GM19463 (cell line): ENCODE measurements around the gene SYMPK.
"Not testable (repeated sequence)": the region's sequence is repeated elsewhere in the genome, so short reads cannot be mapped to it uniquely, and the experiment has no call there.

Experiments
- ATAC-seq: cut with Tn5 transposase; IDR thresholded peaks from one replicate; pipeline ENCODE4 v1.9.1; 2021; ENCODE audit warnings: mild to moderate bottlenecking, moderate library complexity; ENCODE audit not compliant: unreplicated experiment

SYMPK gene

GRCh38 chr19:45870798-45871197 lies 7.9 kb upstream of the SYMPK start:
- no peak for ATAC-seq

- ATAC-seq, result not testable (repeated sequence)
Observed at GRCh38 chr19:45867241-45867640, 4.3 kb upstream of the SYMPK start.

- no peak for ATAC-seq
Observed at GRCh38 chr19:45866400-45867176, 3.6 kb upstream of the SYMPK start.

- ATAC-seq, result no peak
Observed at GRCh38 chr19:45865269-45865948, 2.5 kb upstream of the SYMPK start.

GRCh38 chr19:45864629-45865082 lies 1.7 kb upstream of the SYMPK start:
- ATAC-seq, result no peak

GRCh38 chr19:45863840-45864628 lies 1.1 kb upstream of the SYMPK start, which contains the start of gene FOXA3:
Gene FOXA3 (plus strand): TSS chr19:45864326. CDS start chr19:45864457, 131 bp downstream.
- ATAC-seq, result no peak

GRCh38 chr19:45863335-45863839 lies 440 bp upstream of the SYMPK start:
- no peak for ATAC-seq

GRCh38 chr19:45862271-45862563 lies 730 bp downstream of the SYMPK start:
- no peak for ATAC-seq

- no peak for ATAC-seq
Observed at GRCh38 chr19:45860359-45861259, 2.3 kb downstream of the SYMPK start.

GRCh38 chr19:45854167-45854778 lies 8.7 kb downstream of the SYMPK start:
- no peak for ATAC-seq

GRCh38 chr19:45852983-45853382 lies 10.0 kb downstream of the SYMPK start:
- no peak for ATAC-seq

GRCh38 chr19:45852145-45852750 lies 10.7 kb downstream of the SYMPK start:
- ATAC-seq, result no peak

GRCh38 chr19:45848922-45849321 lies 14.0 kb downstream of the SYMPK start:
- no peak for ATAC-seq

GRCh38 chr19:45847663-45848062 lies 15.3 kb downstream of the SYMPK start:
- no peak for ATAC-seq

- ATAC-seq, result no peak
Observed at GRCh38 chr19:45842198-45842597, 20.7 kb downstream of the SYMPK start.

- no peak for ATAC-seq
Observed at GRCh38 chr19:45834970-45835369, 28.0 kb downstream of the SYMPK start.

GRCh38 chr19:45828945-45829344 lies 34.0 kb downstream of the SYMPK start:
- ATAC-seq, result no peak

GRCh38 chr19:45828523-45828922 lies 34.4 kb downstream of the SYMPK start:
- no peak for ATAC-seq

GRCh38 chr19:45827459-45828093 lies 35.4 kb downstream of the SYMPK start:
- ATAC-seq, result no peak
